ENCODE measurements around the gene ZMAT2.
"Not testable (repeated sequence)": the region's sequence is repeated elsewhere in the genome, so short reads cannot be mapped to it uniquely, and the experiment has no call there.

ZMAT2 gene

DNA sequence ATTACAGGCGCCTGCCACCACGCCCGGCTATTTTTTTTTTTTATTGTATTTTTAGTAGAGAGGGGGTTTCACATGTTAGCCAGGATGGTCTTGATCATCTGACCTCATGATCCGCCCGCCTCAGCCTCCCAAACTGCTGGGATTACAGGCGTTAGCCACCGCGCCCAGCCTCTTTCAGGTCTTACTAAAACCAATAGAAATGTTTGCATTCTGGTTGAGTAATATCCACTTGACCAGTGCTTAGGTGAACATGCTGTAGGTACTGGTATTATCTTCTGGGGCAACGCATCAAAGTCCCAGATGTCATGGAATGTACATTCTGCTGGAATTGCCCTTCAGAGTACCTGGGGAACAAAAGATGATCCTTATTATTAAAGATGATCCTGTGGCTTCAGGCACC is 8.5 kb downstream of the ZMAT2 start:
- not testable (repeated sequence) for DNase-seq (ENCODE audit: low read depth, low spot score)

- peak; percentile 57 for DNase-seq (ENCODE audit: low read depth, low spot score)
Observed at GRCh38 chr5:140710899-140711552, 10.8 kb downstream of the ZMAT2 start.

- no peak for DNase-seq (ENCODE audit: low read depth, low spot score)
Observed at GRCh38 chr5:140711794-140712193, 11.5 kb downstream of the ZMAT2 start.

DNA sequence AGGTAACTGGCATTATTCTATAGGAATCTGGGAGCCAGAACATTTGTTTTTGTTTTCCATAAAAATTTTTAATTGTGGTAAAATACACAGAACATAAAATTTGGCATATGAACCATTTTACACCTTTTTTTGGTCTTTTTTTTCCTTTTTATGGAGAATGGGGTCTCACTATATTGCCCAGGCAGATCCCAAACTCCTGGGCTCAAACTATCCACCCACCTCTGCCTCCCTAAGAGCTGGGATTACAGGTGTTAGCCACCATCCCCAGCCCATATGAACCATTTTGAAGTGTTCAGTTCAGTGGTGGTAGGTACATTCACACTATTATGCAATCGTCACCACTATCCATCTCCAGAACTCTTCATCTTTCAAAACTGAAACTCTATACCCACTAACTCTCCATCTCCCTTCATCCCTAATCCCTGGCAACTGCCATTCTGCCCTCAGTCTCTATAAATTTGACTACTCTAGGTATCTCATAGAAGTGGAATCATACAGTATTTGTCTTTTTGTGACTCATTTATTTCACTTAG is 13.4 kb downstream of the ZMAT2 start:
- DNase-seq (ENCODE audit: low read depth, low spot score), result no peak

- DNase-seq (ENCODE audit: low read depth, low spot score), result not testable (repeated sequence)
Observed at GRCh38 chr5:140716238-140716637, 16.0 kb downstream of the ZMAT2 start.

DNA sequence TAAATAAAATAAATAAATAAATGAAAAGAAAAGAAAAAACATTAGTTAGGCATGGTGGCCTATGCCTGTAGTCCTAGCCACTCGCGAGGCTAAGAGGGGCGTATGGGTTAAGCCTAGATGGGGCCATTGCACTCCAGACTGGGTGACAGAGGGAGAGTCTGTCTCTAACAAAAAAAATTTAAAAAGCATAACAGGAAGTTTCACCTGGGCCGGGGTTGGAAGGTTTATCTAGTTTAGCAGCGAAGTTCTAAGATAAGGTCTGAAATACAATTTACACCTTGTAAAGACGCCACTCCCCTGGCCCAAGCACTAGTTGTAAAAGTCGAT is 18.0 kb downstream of the ZMAT2 start:
- DNase-seq (ENCODE audit: low read depth, low spot score), result no peak

GRCh38 chr5:140720738-140721137 is 20.5 kb downstream of the ZMAT2 start:
- not testable (repeated sequence) for DNase-seq (ENCODE audit: low read depth, low spot score)

DNA sequence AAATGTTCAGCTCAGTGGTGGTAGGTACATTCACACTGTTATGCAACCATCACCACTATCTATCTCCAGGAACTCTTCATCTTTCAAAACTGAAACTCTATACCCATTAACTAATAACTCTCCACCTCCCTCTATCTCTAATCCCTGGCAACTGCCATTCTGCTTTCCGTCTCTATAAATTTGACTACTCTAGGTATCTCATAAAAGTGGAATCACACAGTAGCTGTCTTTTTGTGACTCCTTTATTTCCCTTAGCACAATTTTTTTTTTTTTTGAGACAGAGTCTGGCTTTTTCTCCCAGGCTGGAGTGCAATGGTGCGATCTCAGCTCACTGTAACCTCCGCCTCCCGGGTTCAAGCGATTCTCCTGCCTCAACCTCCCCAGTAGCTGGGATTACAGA is 21.1 kb downstream of the ZMAT2 start:
- DNase-seq (ENCODE audit: low read depth, low spot score), result not testable (repeated sequence)

DNA sequence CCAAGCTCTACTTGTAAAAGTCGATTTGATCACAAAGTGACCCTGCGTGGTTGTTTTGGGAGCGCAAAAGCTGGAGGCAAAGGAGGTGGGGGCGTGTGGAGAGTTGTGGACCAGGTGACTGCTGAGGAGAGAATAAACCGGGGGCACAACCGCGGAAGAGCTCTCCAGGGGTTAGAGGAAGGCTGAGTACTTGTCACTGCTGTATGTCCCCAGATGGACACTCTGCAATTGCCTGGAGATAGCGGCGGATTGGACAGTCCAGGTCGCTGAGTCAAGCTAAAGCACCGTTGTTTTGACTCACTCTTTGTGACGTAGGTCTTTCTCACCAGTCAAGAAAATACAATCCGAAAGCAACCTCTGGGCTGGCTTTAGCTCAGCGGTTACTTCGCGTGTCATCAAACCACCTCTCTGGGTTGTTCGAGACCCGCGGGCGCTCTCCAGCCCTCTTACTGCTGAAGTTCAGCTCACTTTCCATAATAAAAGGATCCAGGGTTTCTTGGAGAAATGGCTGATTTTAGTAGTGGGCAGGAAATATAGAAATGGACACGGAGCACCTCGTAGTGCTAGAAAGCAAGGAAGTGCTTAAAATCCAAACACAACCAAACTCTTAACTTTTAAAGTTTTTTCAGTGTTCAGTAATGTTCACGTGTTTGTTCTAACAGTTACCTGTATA is 25.7 kb downstream of the ZMAT2 start:
- DNase-seq (ENCODE audit: low read depth, low spot score), result peak; percentile 67

GRCh38 chr5:140733098-140733497 is 32.9 kb downstream of the ZMAT2 start:
- DNase-seq (ENCODE audit: low read depth, low spot score), result no peak

- DNase-seq (ENCODE audit: low read depth, low spot score), result no peak
Observed at GRCh38 chr5:140734354-140734753, 34.1 kb downstream of the ZMAT2 start.

GRCh38 chr5:140737486-140737885 is 37.2 kb downstream of the ZMAT2 start:
- no peak for DNase-seq (ENCODE audit: low read depth, low spot score)

DNA sequence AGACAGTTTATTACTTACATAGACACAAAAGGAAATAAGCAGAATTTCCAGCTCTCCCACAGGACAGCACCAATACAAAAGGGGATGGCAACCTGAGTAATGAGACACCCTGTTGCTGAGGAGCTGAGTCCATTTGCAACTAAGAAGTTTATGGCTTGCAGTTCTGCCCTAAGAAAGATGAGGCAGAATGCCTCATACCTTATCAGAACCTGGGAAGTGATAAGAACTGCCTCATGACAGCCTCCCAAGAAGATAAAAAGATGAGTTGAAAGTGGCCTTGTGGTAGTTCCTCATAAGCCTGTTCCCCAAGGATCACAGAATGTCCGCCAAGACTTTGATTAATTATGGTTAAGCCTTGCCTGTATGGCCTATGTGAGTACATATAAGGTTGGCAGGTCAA is 41.7 kb downstream of the ZMAT2 start:
- DNase-seq (ENCODE audit: low read depth, low spot score), result no peak

DNA sequence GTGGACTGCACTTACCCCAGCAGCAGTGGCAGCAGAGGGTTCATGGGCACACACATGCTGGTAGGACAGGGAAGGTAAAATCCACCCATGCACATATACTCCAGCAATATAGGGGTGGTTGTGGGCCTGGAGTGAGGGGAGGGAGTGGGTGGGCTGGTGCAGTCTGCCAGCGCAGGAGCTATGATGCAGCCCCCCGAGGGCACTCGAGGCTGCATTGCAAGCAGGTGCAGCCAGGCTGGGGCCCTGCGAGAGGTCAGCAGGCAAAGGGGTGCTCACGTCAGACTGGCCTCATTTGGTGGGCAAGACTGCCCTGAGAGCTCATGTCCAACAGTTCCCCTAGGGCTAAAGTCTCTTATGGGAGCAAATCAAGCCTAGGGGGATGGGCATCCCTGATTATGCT is 53.3 kb downstream of the ZMAT2 start:
- no peak for DNase-seq (ENCODE audit: low read depth, low spot score)

All from iPS DF 19.7 (cell line).